ENCODE results near the gene ZFAND2A. TPM values are rescaled to one million over a fixed set of nuclear protein-coding genes. Genes with fewer than 3 reads are reported as not detected.
"Not testable (repeated sequence)": the region's sequence is repeated elsewhere in the genome, so short reads cannot be mapped to it uniquely, and the experiment has no call there.

ZFAND2A gene
- total RNA-seq, 2 experiments from 2014 or later = 92.3 to 92.5 TPM

DNA sequence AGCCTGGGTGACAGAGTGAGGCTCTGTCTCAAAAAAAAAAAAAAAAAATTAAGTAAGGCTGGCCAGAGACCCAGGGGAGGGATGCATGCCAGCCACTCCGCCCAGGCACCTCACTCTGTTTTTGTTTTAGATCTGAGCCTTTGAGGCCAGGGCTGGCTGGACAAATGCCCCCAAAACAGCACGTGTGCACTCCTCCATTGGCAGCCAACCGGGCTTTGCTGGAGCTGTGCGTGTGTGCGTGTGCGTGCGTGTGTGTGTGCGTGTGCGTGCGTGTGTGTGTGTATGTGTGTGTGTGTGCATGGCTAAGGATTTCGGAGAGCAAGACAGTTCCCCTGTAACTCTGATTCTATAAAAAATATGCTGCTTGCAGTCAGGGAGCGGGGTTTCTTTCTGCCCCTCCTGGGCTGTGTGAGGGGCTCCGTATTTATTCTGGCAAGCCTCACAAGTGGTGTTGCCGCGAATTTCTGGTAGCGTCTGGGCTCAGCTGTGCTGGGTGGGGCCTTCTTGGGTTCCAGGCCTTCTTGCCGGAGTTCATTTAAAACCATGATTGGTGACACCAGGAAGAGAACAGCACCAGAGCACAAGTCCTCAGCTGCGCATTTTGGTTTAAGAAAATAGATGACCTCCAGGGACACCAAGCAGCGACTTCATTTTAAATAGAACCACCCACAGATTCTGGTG, 44.6 kb upstream of the ZFAND2A start:
- Histone ChIP-seq H3K4me3 (ENCODE audit: low read length) (no peak overlapping the region), H3K36me3 (ENCODE audit: insufficient read depth, low read length) (no peaks in the 10 kb centered on the region), H3K27ac (ENCODE audit: low read depth in 1 of 2, low read length in 2 of 2) (no peak overlapping the region), H3K4me1 (ENCODE audit: insufficient read depth, low read length) (no peaks in the 10 kb centered on the region), H3K27me3 (ENCODE audit: control insufficient read depth in 1 of 2, insufficient read depth in 2 of 2, low read length in 2 of 2) (peaks cover 7 to 9% of the 10 kb centered on the region in 2 experiments), H3K9me3 (ENCODE audit: control insufficient read depth in 1 of 2, insufficient read depth in 1 of 2, low read length in 2 of 2) (no peaks in the 10 kb centered on the region)
- Mint-ChIP-seq H3K4me1 (ENCODE audit: low read depth) (no peaks in the 10 kb centered on the region), H3K27ac (no peak overlapping the region), H3K27me3 (peaks cover 23% of the 10 kb centered on the region), H3K4me3 (no peak overlapping the region), H3K36me3 (ENCODE audit: low read depth) (no peaks in the 10 kb centered on the region), H3K9me3 (no peaks in the 10 kb centered on the region)
- CTCF ChIA-PET = no interaction called here
- no peak for TF ChIP-seq CTCF (IDR thresholded peaks at IDR 0.05)
- intact Hi-C loops (cut with DNase I, micrococcal nuclease) = no loop called here
- POLR2A ChIA-PET = no interaction called here
- DNase-seq (no peak), ATAC-seq (ENCODE audit: poor library complexity) (no peak)

DNA sequence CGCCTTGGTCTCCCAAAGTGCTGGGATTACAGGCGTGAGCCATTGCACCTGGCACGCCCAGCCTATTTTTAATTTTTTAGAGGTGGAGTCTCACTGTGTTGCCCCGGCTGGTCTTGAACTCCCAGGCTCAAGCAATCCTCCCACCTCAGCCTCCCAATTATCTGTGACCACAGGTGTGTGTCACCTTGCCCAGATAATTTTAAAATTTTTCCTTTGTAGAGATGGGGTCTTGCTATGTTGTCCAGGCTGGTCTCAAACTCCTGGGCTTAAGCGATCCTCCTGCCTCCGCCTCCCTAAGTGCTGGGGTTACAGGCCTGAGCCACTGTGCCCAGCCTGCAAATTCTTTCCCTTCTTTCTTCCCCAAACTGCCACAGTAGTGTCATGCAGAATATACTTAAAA, 42.9 kb upstream of the ZFAND2A start:
- POLR2A ChIA-PET; H3K27ac ChIP-seq (ENCODE audit: low read depth in 1 of 2, low read length in 2 of 2); ATAC-seq (ENCODE audit: poor library complexity); DNase-seq; intact Hi-C loops (cut with DNase I, micrococcal nuclease); CTCF ChIA-PET; H3K4me1 Mint-ChIP-seq (ENCODE audit: low read depth); H3K36me3 ChIP-seq (ENCODE audit: insufficient read depth, low read length); H3K36me3 Mint-ChIP-seq (ENCODE audit: low read depth); H3K4me3 ChIP-seq (ENCODE audit: low read length); H3K27ac Mint-ChIP-seq; H3K9me3 ChIP-seq (ENCODE audit: control insufficient read depth in 1 of 2, insufficient read depth in 1 of 2, low read length in 2 of 2); H3K9me3 Mint-ChIP-seq; H3K4me1 ChIP-seq (ENCODE audit: insufficient read depth, low read length); H3K27me3 ChIP-seq (ENCODE audit: control insufficient read depth in 1 of 2, insufficient read depth in 2 of 2, low read length in 2 of 2); H3K4me3 Mint-ChIP-seq: not testable (repeated sequence)
- H3K27me3 Mint-ChIP-seq = peaks cover 14% of the 10 kb centered on the region

GRCh38 chr7:1201916-1202315, 41.9 kb upstream of the ZFAND2A start:
- Histone ChIP-seq H3K27me3 (ENCODE audit: control insufficient read depth in 1 of 2, insufficient read depth in 2 of 2, low read length in 2 of 2) (peaks cover 0 to 3% of the 10 kb centered on the region in 2 experiments), H3K4me1 (ENCODE audit: insufficient read depth, low read length) (no peaks in the 10 kb centered on the region), H3K4me3 (ENCODE audit: low read length) (no peak overlapping the region), H3K9me3 (ENCODE audit: control insufficient read depth in 1 of 2, insufficient read depth in 1 of 2, low read length in 2 of 2) (no peaks in the 10 kb centered on the region), H3K27ac (ENCODE audit: low read depth in 1 of 2, low read length in 2 of 2) (no peak overlapping the region), H3K36me3 (ENCODE audit: insufficient read depth, low read length) (no peaks in the 10 kb centered on the region)
- H3K36me3 Mint-ChIP-seq (ENCODE audit: low read depth) = no peaks in the 10 kb centered on the region
- DNase-seq = no peak
- H3K27me3 Mint-ChIP-seq = peaks cover 14% of the 10 kb centered on the region
- no peak for TF ChIP-seq CTCF (IDR thresholded peaks at IDR 0.05)
- no peaks in the 10 kb centered on the region for H3K4me1 Mint-ChIP-seq (ENCODE audit: low read depth)
- ATAC-seq (ENCODE audit: poor library complexity) = no peak
- no peak overlapping the region for H3K4me3 Mint-ChIP-seq
- no peaks in the 10 kb centered on the region for H3K9me3 Mint-ChIP-seq
- intact Hi-C loops (cut with DNase I, micrococcal nuclease) = no loop called here
- ChIA-PET POLR2A (no interaction called here), CTCF (no interaction called here)
- H3K27ac Mint-ChIP-seq = no peak overlapping the region

- ATAC-seq (ENCODE audit: poor library complexity) (no peak), DNase-seq (no peak)
- Mint-ChIP-seq H3K4me3 (no peak overlapping the region), H3K27me3 (peaks cover 9% of the 10 kb centered on the region), H3K4me1 (ENCODE audit: low read depth) (no peaks in the 10 kb centered on the region), H3K9me3 (no peaks in the 10 kb centered on the region), H3K36me3 (ENCODE audit: low read depth) (no peaks in the 10 kb centered on the region), H3K27ac (no peak overlapping the region)
- no peak for TF ChIP-seq CTCF (IDR thresholded peaks at IDR 0.05)
- POLR2A ChIA-PET = no interaction called here
- Histone ChIP-seq H3K27me3 (ENCODE audit: control insufficient read depth in 1 of 2, insufficient read depth in 2 of 2, low read length in 2 of 2) (peaks cover 0 to 3% of the 10 kb centered on the region in 2 experiments), H3K9me3 (ENCODE audit: control insufficient read depth in 1 of 2, insufficient read depth in 1 of 2, low read length in 2 of 2) (no peaks in the 10 kb centered on the region), H3K36me3 (ENCODE audit: insufficient read depth, low read length) (no peaks in the 10 kb centered on the region), H3K27ac (ENCODE audit: low read depth in 1 of 2, low read length in 2 of 2) (no peak overlapping the region), H3K4me3 (ENCODE audit: low read length) (no peak overlapping the region), H3K4me1 (ENCODE audit: insufficient read depth, low read length) (no peaks in the 10 kb centered on the region)
- intact Hi-C loops (cut with DNase I, micrococcal nuclease) = no loop called here
- CTCF ChIA-PET = no interaction called here
Measured at GRCh38 chr7:1200045-1200444, 40.0 kb upstream of the ZFAND2A start.

Data from CD4-positive, alpha-beta T cell (primary cell).